Measurements from ENCODE around the gene FUZ. TPM values are rescaled to one million over a fixed set of nuclear protein-coding genes. Genes with fewer than 3 reads are reported as not detected.
A peak's percentile ranks its signal among the peaks of the same experiment; 100 is the strongest.

FUZ gene
- total and polyA plus RNA-seq, 2 of the 8 experiments (the other 6 are each of a cell fraction or from before 2014, with no cell fraction given) = 28.4 to 33.9 TPM

DNA sequence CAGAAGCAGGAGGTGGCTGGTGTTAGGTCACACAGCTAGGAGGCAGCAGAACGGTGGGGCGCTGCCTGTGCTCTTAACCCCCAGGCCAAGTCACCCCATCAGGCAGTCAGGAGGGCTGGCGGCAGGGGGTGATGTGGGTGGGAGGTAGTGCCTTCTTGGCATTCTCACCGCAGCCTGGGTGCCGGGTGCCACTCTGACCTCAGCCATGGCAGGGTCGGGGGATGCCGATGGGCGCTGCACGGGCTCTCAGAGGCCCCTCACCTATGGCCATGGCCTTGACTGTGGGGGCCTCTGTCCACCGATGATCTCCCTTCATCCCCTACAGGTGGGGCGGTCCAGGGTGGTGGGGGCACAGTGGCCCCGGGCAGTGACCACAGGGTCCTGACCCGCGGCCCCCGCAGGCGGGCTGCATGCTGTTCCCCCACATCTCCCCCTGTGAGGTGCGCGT is 43.5 kb upstream of the FUZ start:
- POLR2A ChIA-PET (ENCODE audit: partially characterized antibody) = interaction anchor here (1.0 to 12.4 kb wide), 7 partner anchors 9 to 161 kb away, joined by 3 to 247 read pairs (median 6); partner anchors contain the start of genes AKT1S1, PNKP and TBC1D17

More for the DNA sequence above, 43.5 kb upstream of the FUZ start:
- Histone ChIP-seq H3K79me1 (ENCODE audit: low read depth, low read length) (peaks cover 20% of the 10 kb centered on the region), H2BK15ac (ENCODE audit: low read length) (no peak overlapping the region), H3K27me3 (replicated peaks in 1 of 4; ENCODE audit: control insufficient read depth in 3 of 4, extremely low read depth in 1 of 4, insufficient read depth in 3 of 4, low read length in 3 of 4) (no peaks in the 10 kb centered on the region; a peak in 1 of 7 replicates), H3K14ac (ENCODE audit: insufficient read length) (no peak overlapping the region), H3K27ac (ENCODE audit: low read depth, low read length) (no peak overlapping the region), H2BK5ac (ENCODE audit: low read depth, low read length) (no peak overlapping the region), H4K8ac (ENCODE audit: extremely low read depth, insufficient read depth, low read length) (no peak overlapping the region), H4K91ac (replicated peaks; ENCODE audit: insufficient read length, low read length) (no peak overlapping the region), H4K20me1 (replicated peaks in 1 of 2; ENCODE audit: control insufficient read depth in 1 of 2, insufficient read depth in 2 of 2, low read length in 2 of 2) (peaks cover 50 to 64% of the 10 kb centered on the region in 2 experiments), H3K23me2 (ENCODE audit: low read depth, low read length) (peaks cover 6% of the 10 kb centered on the region; the same call in 1 of the 2 replicates), H4K5ac (ENCODE audit: insufficient read length, low read depth, low read length) (no peak overlapping the region), H3K4me2 (ENCODE audit: insufficient read depth in 1 of 2, low read depth in 2 of 2, low read length in 2 of 2) (no peak overlapping the region), H3K23ac (ENCODE audit: insufficient read length) (no peak overlapping the region), H3K79me2 (ENCODE audit: control insufficient read depth in 1 of 2, insufficient read depth in 2 of 2, low read length in 2 of 2) (peaks cover 15 to 28% of the 10 kb centered on the region in 2 experiments), H2AK5ac (ENCODE audit: low read depth, low read length) (no peak overlapping the region), H3K4me3 (ENCODE audit: extremely low read depth in 1 of 4, insufficient read depth in 2 of 4, low read depth in 3 of 4, low read length in 4 of 4) (no peak overlapping the region), H2AFZ (ENCODE audit: low read length) (no peak overlapping the region), H3K18ac (ENCODE audit: extremely low read depth, low read length) (no peak overlapping the region), H3K4ac (replicated peaks; ENCODE audit: insufficient read length, low read depth, low read length) (no peak overlapping the region), H3K9ac (replicated peaks in 1 of 4; ENCODE audit: extremely low read depth in 1 of 4, low read depth in 3 of 4, low read length in 3 of 4) (no peak overlapping the region), H3K4me1 (replicated peaks in 1 of 4; ENCODE audit: control insufficient read depth in 3 of 4, insufficient read depth in 4 of 4, low read length in 3 of 4) (peaks cover 0 to 12% (median 8%) of the 10 kb centered on the region in 4 experiments; a peak in 6 of 7 replicates), H3K56ac (replicated peaks; ENCODE audit: insufficient read length, low read depth, low read length) (no peak overlapping the region), H2BK20ac (ENCODE audit: low read length) (no peak overlapping the region), H3K9me3 (ENCODE audit: insufficient read depth in 2 of 2, low read depth in 1 of 2, low read length in 1 of 2) (no peaks in the 10 kb centered on the region), H2BK12ac (ENCODE audit: low read depth, low read length) (no peak overlapping the region), H2BK120ac (replicated peaks; ENCODE audit: low read depth, low read length) (no peak overlapping the region), H3K36me3 (ENCODE audit: control insufficient read depth in 2 of 4, insufficient read depth in 4 of 4, low read length in 3 of 4) (peaks cover 21 to 73% (median 44%) of the 10 kb centered on the region in 4 experiments)
- CTCF ChIA-PET (ENCODE audit: partially characterized antibody) = interaction anchor here (1.7 kb wide), 1 partner anchor 32 kb away, joined by 3 read pairs; no protein-coding TSS in a partner anchor
- WGBS, 2 experiments (ENCODE audit: extremely low coverage in 1 of 2, insufficient coverage in 1 of 2, insufficient read length in 1 of 2, insufficient replicate concordance in 2 of 2, low coverage in 1 of 2, low lambda C conversion rate in 2 of 2, missing lambda C conversion rate in 1 of 2) = 97% methylated on average over 8 of the region's 18 CpGs; no CpG with 5 or more reads in 1 of the 2 experiments
- FAIRE-seq (no peak), DNase-seq (ENCODE audit: low read depth in 1 of 2, low spot score in 2 of 2) (no peak)
- TF ChIP-seq RNF2 (IDR thresholded peaks at IDR 0.05; ENCODE audit: borderline replicate concordance, low read depth, low read length, missing control alignments, poor library complexity, severe bottlenecking) = no peak
- TF ChIP-seq RBBP5 (IDR thresholded peaks at IDR 0.05; ENCODE audit: borderline replicate concordance, low read depth, low read length) = no peak
- peak in 1 of 2 experiments; percentile 45; a peak in 1 of 3 replicates for TF ChIP-seq POLR2A (IDR thresholded peaks at IDR 0.05; ENCODE audit: control extremely low read depth in 1 of 2, low read depth in 2 of 2, low read length in 2 of 2)
- TF ChIP-seq, protein P1, sequence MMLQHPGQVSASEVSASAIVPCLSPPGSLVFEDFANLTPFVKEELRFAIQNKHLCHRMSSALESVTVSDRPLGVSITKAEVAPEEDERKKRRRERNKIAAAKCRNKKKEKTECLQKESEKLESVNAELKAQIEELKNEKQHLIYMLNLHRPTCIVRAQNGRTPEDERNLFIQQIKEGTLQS (IDR thresholded peaks at IDR 0.05; ENCODE audit: insufficient read depth, low read depth, low read length) = no peak
- TF ChIP-seq MAFK (IDR thresholded peaks at IDR 0.05; ENCODE audit: low read depth, low read length) = no peak
- no peak for TF ChIP-seq CEBPB (IDR thresholded peaks at IDR 0.05; ENCODE audit: low read depth, low read length)
- TF ChIP-seq, protein P2, sequence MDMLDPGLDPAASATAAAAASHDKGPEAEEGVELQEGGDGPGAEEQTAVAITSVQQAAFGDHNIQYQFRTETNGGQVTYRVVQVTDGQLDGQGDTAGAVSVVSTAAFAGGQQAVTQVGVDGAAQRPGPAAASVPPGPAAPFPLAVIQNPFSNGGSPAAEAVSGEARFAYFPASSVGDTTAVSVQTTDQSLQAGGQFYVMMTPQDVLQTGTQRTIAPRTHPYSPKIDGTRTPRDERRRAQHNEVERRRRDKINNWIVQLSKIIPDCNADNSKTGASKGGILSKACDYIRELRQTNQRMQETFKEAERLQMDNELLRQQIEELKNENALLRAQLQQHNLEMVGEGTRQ (IDR thresholded peaks at IDR 0.05; ENCODE audit: low read length) = no peak

Measured in H1 (cell line).